C4-2B (cell line): Measurements from ENCODE around the gene TMEM44.

Experiments used
- CTCF ChIP-seq: fragments of 450-650 bp; conservative IDR thresholded peaks from 2 replicates; pipeline ENCODE4 v1.5.1; 2017; ENCODE audit warnings: mild to moderate bottlenecking
- ZFX ChIP-seq: fragments of 450-650 bp; IDR thresholded peaks from 2 replicates; pipeline ENCODE4 v1.6.1; 2017

DNA sequence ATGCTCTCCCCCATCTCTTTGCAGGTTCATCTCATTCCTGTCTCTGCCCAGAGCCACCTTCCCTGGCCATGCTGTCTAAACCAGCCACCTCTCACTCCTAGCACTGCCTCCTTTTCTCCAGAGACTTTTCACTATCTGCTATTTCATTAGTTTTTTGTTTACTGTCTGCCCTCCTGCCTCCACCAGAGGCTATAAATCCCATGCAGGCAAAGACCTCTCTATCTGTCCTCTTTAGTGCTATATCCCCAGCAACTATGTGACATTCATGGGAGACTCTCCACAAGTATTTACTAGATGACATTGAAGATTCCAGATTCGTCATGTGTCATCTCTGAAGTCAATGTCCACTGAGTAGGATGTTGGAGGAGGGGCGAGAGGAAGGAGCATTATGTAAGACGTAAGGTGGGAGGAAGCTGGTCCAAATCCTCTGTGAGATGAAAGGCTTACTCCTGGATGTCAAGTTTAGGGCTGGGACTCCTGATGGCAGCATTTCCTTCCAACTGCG is 49.0 kb upstream of the TMEM44 start:
- TF ChIP-seq CTCF = no peak
- no peak for TF ChIP-seq ZFX
